K562 (cell line): ENCODE data around the gene PARD3. TPM values are rescaled to one million over a fixed set of nuclear protein-coding genes. Genes with fewer than 3 reads are reported as not detected.

Experiments used
- ATAC-seq: fragments of 200-7000 bp; cut with Tn5 transposase; 3 replicates; pipeline ENCODE4 v1.9.1; 2020; ENCODE audit warnings: moderate library complexity
- BruUV-seq: library from RNA; stranded (reverse); fragments of 400-500 nt; replicated peaks from 2 replicates; lab custom pipeline; 2021; lab: Mats Ljungman, UMichigan
- CTCF ChIA-PET: fragments of 300-600 bp; formaldehyde crosslinking; extraction: SDS; loops from one replicate; lab custom pipeline; 2021; ENCODE audit warnings: low intra/inter-chr PET ratio; lab: Yijun Ruan, JAX
- POLR2A ChIA-PET: fragments of 300-600, 350-650 bp; sonication (Branson Sonifier 250); formaldehyde crosslinking; extraction: SDS; loops from one replicate; lab custom pipeline; 2021; ENCODE audit warnings: antibody characterized with exemption, inconsistent platforms; lab: Yijun Ruan, JAX
- DNase-seq, 4 experiments: peaks; one replicate each; pipeline versions ENCODE4 v3.0.0 to v3.0.0-alpha.2; 2011 to 2018; ENCODE audit warnings: low spot score in 3 of 4, mixed read lengths in 3 of 4; ENCODE audit errors: extremely low read depth in 1 of 4
- FAIRE-seq: peaks from 2 replicates; lab custom pipeline; 2011; peaks lifted over from hg19 to GRCh38; lab: Jason Lieb, UNC
- H2AFZ ChIP-seq: 2 replicates; pipeline ENCODE4 v1.6.0; 2011; ENCODE audit warnings: low read depth, low read length, control low read depth, inconsistent platforms
- H3K27ac ChIP-seq: fragments of 200-600 bp; 3 replicates; pipeline ENCODE4 v1.8.0; 2011; ENCODE audit warnings: low read depth, mild to moderate bottlenecking, control low read depth, inconsistent platforms, low read length, moderate library complexity, mixed read lengths; ENCODE audit errors: extremely low read depth
- H3K27me3 ChIP-seq, 2 experiments: fragments of 300-600 bp in 1 of 2; 2 replicates in 1 of 2; 3 replicates in 1 of 2; pipeline versions ENCODE4 v1.6.0 to v1.8.0; 2011; ENCODE audit warnings: inconsistent platforms in 2 of 2, low read length in 2 of 2, mild to moderate bottlenecking in 1 of 2, mixed read lengths in 1 of 2, moderate library complexity in 1 of 2; ENCODE audit not compliant: control insufficient read depth in 2 of 2, insufficient read depth in 2 of 2
- H3K36me3 ChIP-seq: fragments of 300-600 bp; 3 replicates; pipeline ENCODE4 v1.8.0; 2011; ENCODE audit warnings: mild to moderate bottlenecking, low read length, inconsistent platforms; ENCODE audit not compliant: control insufficient read depth, insufficient read depth
- H3K4me1 ChIP-seq, 2 experiments: fragments of 200-600 bp in 1 of 2; replicated peaks in 1 of 2; 2 replicates in 1 of 2; 3 replicates in 1 of 2; pipeline versions ENCODE4 v1.5.1 to v1.8.0; 2011; ENCODE audit warnings: inconsistent platforms in 2 of 2, low read length in 2 of 2, mild to moderate bottlenecking in 1 of 2, mixed read lengths in 1 of 2, moderate library complexity in 1 of 2; ENCODE audit not compliant: control insufficient read depth in 2 of 2, insufficient read depth in 2 of 2
- H3K4me2 ChIP-seq: 2 replicates; pipeline ENCODE4 v1.6.1; 2011; ENCODE audit warnings: low read length, control low read depth, inconsistent platforms, mixed read lengths; ENCODE audit not compliant: insufficient read depth
- H3K4me3 ChIP-seq: fragments of 200-600 bp; sonication (generic), shearing (Covaris generic); 2 replicates; pipeline ENCODE4 v1.5.1; 2016; ENCODE audit warnings: control low read depth, inconsistent platforms
- H3K79me2 ChIP-seq: fragments of 200-600 bp; 3 replicates; pipeline ENCODE4 v1.8.0; 2011; ENCODE audit warnings: low read length, inconsistent platforms; ENCODE audit not compliant: control insufficient read depth, insufficient read depth
- H3K9ac ChIP-seq, 2 experiments: 2 replicates each; pipeline versions ENCODE4 v1.6.0 to v1.6.1; 2011; ENCODE audit warnings: low read depth in 2 of 2, low read length in 2 of 2, control low read depth in 1 of 2, inconsistent platforms in 1 of 2, mild to moderate bottlenecking in 1 of 2, mixed read lengths in 1 of 2; ENCODE audit not compliant: insufficient read depth in 1 of 2
- H3K9me1 ChIP-seq: one replicate; pipeline ENCODE4 v1.6.0; 2011; ENCODE audit warnings: inconsistent platforms, mild to moderate bottlenecking, low read length, moderate library complexity; ENCODE audit not compliant: control insufficient read depth, insufficient read depth
- H3K9me3 ChIP-seq: replicated peaks from 2 replicates; pipeline ENCODE4 v1.5.1; 2011; ENCODE audit warnings: low read depth, low read length, inconsistent platforms; ENCODE audit not compliant: control insufficient read depth, insufficient read depth
- H4K20me1 ChIP-seq: replicated peaks from 2 replicates; pipeline ENCODE4 v1.6.1; 2011; ENCODE audit warnings: low read length, inconsistent platforms, mixed read lengths; ENCODE audit not compliant: control insufficient read depth, insufficient read depth
- ARID2 ChIP-seq: fragments of 450-650 bp; IDR thresholded peaks from 2 replicates; pipeline ENCODE4 v1.6.1; 2017; ENCODE audit warnings: antibody characterized with exemption, mild to moderate bottlenecking
- CBFA2T2 ChIP-seq: fragments of 450-650 bp; conservative IDR thresholded peaks from 2 replicates; pipeline ENCODE4 v1.6.1; 2017; ENCODE audit warnings: mild to moderate bottlenecking
- CBX3 ChIP-seq, 2 experiments: IDR thresholded peaks; 1 replicate in 1 of 2; 2 replicates in 1 of 2; pipeline ENCODE4 v1.6.1; 2012; ENCODE audit warnings: inconsistent platforms in 2 of 2, low read length in 2 of 2, borderline replicate concordance in 1 of 2, control low read depth in 1 of 2
- CCNT2 ChIP-seq: IDR thresholded peaks from 2 replicates; pipeline ENCODE4 v1.6.1; 2011; ENCODE audit warnings: borderline replicate concordance, low read depth, mild to moderate bottlenecking, moderate library complexity, mixed read lengths, low read length; ENCODE audit not compliant: insufficient read length; ENCODE audit errors: extremely low read depth
- DDX20 ChIP-seq: fragments of 450-650 bp; IDR thresholded peaks from 2 replicates; pipeline ENCODE4 v1.6.1; 2016; ENCODE audit warnings: missing genetic modification characterization, low read depth, mild to moderate bottlenecking, missing compliant biosample characterization, moderate library complexity
- FOXA1 ChIP-seq: fragments of 450-650 bp; IDR thresholded peaks from 2 replicates; pipeline ENCODE4 v1.6.1; 2016; ENCODE audit warnings: mild to moderate bottlenecking, borderline replicate concordance
- RBM34 ChIP-seq: fragments of 200-400 bp; formaldehyde crosslinking; IDR thresholded peaks from 2 replicates; pipeline ENCODE4 v1.6.1; 2018; ENCODE audit warnings: low read length, borderline replicate concordance; ENCODE audit not compliant: insufficient read depth
- SAFB2 ChIP-seq: fragments of 200-400 bp; formaldehyde crosslinking; IDR thresholded peaks from 2 replicates; pipeline ENCODE4 v1.6.1; 2018; ENCODE audit warnings: borderline replicate concordance, low read length, low read depth, moderate library complexity; ENCODE audit not compliant: severe bottlenecking
- SRSF1 ChIP-seq: fragments of 200-400 bp; formaldehyde crosslinking; IDR thresholded peaks from 2 replicates; pipeline ENCODE4 v1.6.1; 2017; ENCODE audit warnings: mild to moderate bottlenecking, low read depth, low read length, moderate library complexity
- TAF9B ChIP-seq: fragments of 450-650 bp; IDR thresholded peaks from 2 replicates; pipeline ENCODE4 v1.6.1; 2018; ENCODE audit warnings: mild to moderate bottlenecking; ENCODE audit not compliant: partially characterized antibody
- ZBED1 ChIP-seq: IDR thresholded peaks from 2 replicates; pipeline ENCODE4 v1.6.1; 2014
- ZNF23 ChIP-seq: fragments of 250-450 bp; sonication (Bioruptor Pico); IDR thresholded peaks from 2 replicates; pipeline ENCODE4 v1.4.0; 2020; ENCODE audit warnings: mild to moderate bottlenecking
- ZNF436 ChIP-seq: fragments of 250-450, 450-650 bp; sonication (Bioruptor Pico); formaldehyde crosslinking; IDR thresholded peaks from 2 replicates; pipeline ENCODE4 v1.7.0; 2020; ENCODE audit warnings: mild to moderate bottlenecking
- ZNF707 ChIP-seq: fragments of 250-450 bp; sonication (Bioruptor Pico); conservative IDR thresholded peaks from 2 replicates; pipeline ENCODE4 v1.8.0; 2022; ENCODE audit warnings: inconsistent platforms, mild to moderate bottlenecking, moderate library complexity
- in situ Hi-C: fragments of 300-500 bp; cut with MboI; formaldehyde crosslinking; loops from 4 replicates; pipeline ENCODE4 v1.15.0; 2018; ENCODE audit warnings: inconsistent platforms, mixed read lengths
- intact Hi-C: fragments of 100-400 bp; cut with micrococcal nuclease; formaldehyde crosslinking; loops from 2 replicates; pipeline ENCODE4 v1.14.2; 2022
- polyA plus RNA-seq, 8 experiments: library from polyadenylated mRNA; depleted of rRNA in 4 of 8; stranded (reverse) in 5 of 8; unstranded in 3 of 8; fragments of >200 nt; fragmentation: Nextera tagmentation in 2 of 8; fragmentation: Illumina TruSeq in 1 of 8; extraction: Ambion mirVana in 2 of 8; extraction: Trizol in 1 of 8; gene quantifications; 2 replicates each; pipeline versions ENCODE4 v1.2.1 to v1.2.3, GENCODE V29; 2011 to 2014; ENCODE audit warnings: inconsistent platforms in 1 of 8, missing spikeins in 1 of 8
- total RNA-seq, 7 experiments: library from RNA; depleted of rRNA in 6 of 7; stranded (reverse); fragments of >200 nt in 6 of 7; fragmentation: Illumina TruSeq in 2 of 7; extraction: Trizol in 2 of 7; gene quantifications; 2 replicates each; pipeline versions ENCODE4 v1.2.1 to v1.2.3, GENCODE V29; 2011 to 2021; ENCODE audit warnings: low replicate concordance in 1 of 7
- TF ChIP-seq, protein P1 (sequence below): sonication (generic); formaldehyde crosslinking; IDR thresholded peaks from 2 replicates; pipeline ENCODE4 v1.8.0; 2023; ENCODE audit warnings: mild to moderate bottlenecking, missing genetic modification reagents
- TF ChIP-seq, protein P2 (sequence below): fragments of 450-650 bp; formaldehyde crosslinking; IDR thresholded peaks from 2 replicates; pipeline ENCODE4 v1.4.0; 2022; ENCODE audit warnings: missing genetic modification characterization

The PARD3 gene
- total and polyA plus RNA-seq, 9 of the 15 experiments (the other 6 are each of a cell fraction or from before 2014, with no cell fraction given) = 2.7 to 11.7 (median 7.7) TPM

- H3K4me1 ChIP-seq = no peaks in the 10 kb centered on the region
- TF ChIP-seq ZNF436 (CRISPR knock-in tag) (no peak), CCNT2 (no peak), CBFA2T2 (no peak), RBM34 (no peak), ZNF707 (CRISPR knock-in tag) (no peak), TAF9B (no peak), SAFB2 (no peak), ZNF23 (CRISPR knock-in tag) (no peak), ARID2 (no peak), CBX3 (IDR thresholded peaks at IDR 0.05; ENCODE audit: borderline replicate concordance in 1 of 2, low read length in 2 of 2) (no peak), FOXA1 (no peak), ZBED1 (no peak), SRSF1 (no peak), DDX20 (tag) (no peak)
- TF ChIP-seq, protein P1, sequence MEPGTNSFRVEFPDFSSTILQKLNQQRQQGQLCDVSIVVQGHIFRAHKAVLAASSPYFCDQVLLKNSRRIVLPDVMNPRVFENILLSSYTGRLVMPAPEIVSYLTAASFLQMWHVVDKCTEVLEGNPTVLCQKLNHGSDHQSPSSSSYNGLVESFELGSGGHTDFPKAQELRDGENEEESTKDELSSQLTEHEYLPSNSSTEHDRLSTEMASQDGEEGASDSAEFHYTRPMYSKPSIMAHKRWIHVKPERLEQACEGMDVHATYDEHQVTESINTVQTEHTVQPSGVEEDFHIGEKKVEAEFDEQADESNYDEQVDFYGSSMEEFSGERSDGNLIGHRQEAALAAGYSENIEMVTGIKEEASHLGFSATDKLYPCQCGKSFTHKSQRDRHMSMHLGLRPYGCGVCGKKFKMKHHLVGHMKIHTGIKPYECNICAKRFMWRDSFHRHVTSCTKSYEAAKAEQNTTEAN = no peak
- TF ChIP-seq, protein P2, sequence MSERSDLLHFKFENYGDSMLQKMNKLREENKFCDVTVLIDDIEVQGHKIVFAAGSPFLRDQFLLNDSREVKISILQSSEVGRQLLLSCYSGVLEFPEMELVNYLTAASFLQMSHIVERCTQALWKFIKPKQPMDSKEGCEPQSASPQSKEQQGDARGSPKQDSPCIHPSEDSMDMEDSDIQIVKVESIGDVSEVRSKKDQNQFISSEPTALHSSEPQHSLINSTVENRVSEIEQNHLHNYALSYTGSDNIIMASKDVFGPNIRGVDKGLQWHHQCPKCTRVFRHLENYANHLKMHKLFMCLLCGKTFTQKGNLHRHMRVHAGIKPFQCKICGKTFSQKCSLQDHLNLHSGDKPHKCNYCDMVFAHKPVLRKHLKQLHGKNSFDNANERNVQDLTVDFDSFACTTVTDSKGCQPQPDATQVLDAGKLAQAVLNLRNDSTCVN (CRISPR knock-in tag) = no peak
- TF ChIP-seq, all 486 proteins: peak for 0
- Histone ChIP-seq H3K27me3 (no peaks in the 10 kb centered on the region; a peak in 1 of 5 replicates), H3K4me2 (no peak overlapping the region), H3K36me3 (no peaks in the 10 kb centered on the region), H3K9ac (no peak overlapping the region), H3K79me2 (no peaks in the 10 kb centered on the region), H3K27ac (no peak overlapping the region), H4K20me1 (no peaks in the 10 kb centered on the region), H2AFZ (no peak overlapping the region), H3K4me3 (no peak overlapping the region), H3K9me1 (no peaks in the 10 kb centered on the region), H3K9me3 (no peaks in the 10 kb centered on the region)
- in situ Hi-C loops = no loop called here
- DNase-seq (no peak), ATAC-seq (no peak), FAIRE-seq (no peak)
- intact Hi-C loops = no loop called here
- BruUV-seq = no TSS peak
- CTCF ChIA-PET = no interaction called here
- POLR2A ChIA-PET = interaction anchor here (0.6 kb wide), 1 partner anchor 223 kb away, joined by 3 read pairs; no protein-coding TSS in a partner anchor
These were observed 350.5 kb downstream of the PARD3 start for GRCh38 chr10:34464591-34464990.
